NT2/D1 (cell line): ENCODE data around the gene P2RY6.

Experiments used
- SUZ12 ChIP-seq: IDR thresholded peaks from 2 replicates; pipeline ENCODE4 v1.6.1; 2011; ENCODE audit not compliant: insufficient read length, insufficient read depth; ENCODE audit errors: extremely low read depth
- YY1 ChIP-seq: IDR thresholded peaks from 2 replicates; pipeline ENCODE4 v1.6.1; 2011; ENCODE audit not compliant: insufficient read length, insufficient read depth
- ZNF274 ChIP-seq: IDR thresholded peaks from 2 replicates; pipeline ENCODE4 v1.6.1; 2011; ENCODE audit warnings: mild to moderate bottlenecking, low read depth, low read length

GRCh38 chr11:73236205-73236765, 35.9 kb upstream of the P2RY6 start:
- no peak for TF ChIP-seq SUZ12
- no peak for TF ChIP-seq ZNF274
- TF ChIP-seq YY1: no peak
